HG03196 (cell line): ENCODE measurements around the gene SCNN1B.
"Not testable (repeated sequence)": the region's sequence is repeated elsewhere in the genome, so short reads cannot be mapped to it uniquely, and the experiment has no call there.

Experiments used
- ATAC-seq: cut with Tn5 transposase; IDR thresholded peaks from one replicate; pipeline ENCODE4 v1.9.1; 2021; ENCODE audit not compliant: unreplicated experiment

The SCNN1B gene

GRCh38 chr16:23353440-23353839, 51.3 kb downstream of the SCNN1B start:
- no peak for ATAC-seq

- ATAC-seq: no peak
Measured at GRCh38 chr16:23354246-23354645, 52.1 kb downstream of the SCNN1B start.

- ATAC-seq: no peak
Measured at GRCh38 chr16:23355106-23355670, 53.1 kb downstream of the SCNN1B start.

- ATAC-seq: no peak
Measured at GRCh38 chr16:23356941-23357340, 54.8 kb downstream of the SCNN1B start.

- ATAC-seq: no peak
Measured at GRCh38 chr16:23357761-23358290, 55.7 kb downstream of the SCNN1B start.

GRCh38 chr16:23359092-23359760, 57.1 kb downstream of the SCNN1B start:
- ATAC-seq: no peak

- ATAC-seq: no peak
Measured at GRCh38 chr16:23362460-23363317, 60.6 kb downstream of the SCNN1B start.

GRCh38 chr16:23365602-23366240, 63.6 kb downstream of the SCNN1B start:
- no peak for ATAC-seq

GRCh38 chr16:23366341-23366740, 64.2 kb downstream of the SCNN1B start:
- ATAC-seq: not testable (repeated sequence)

- ATAC-seq: no peak
Measured at GRCh38 chr16:23367564-23367963, 65.5 kb downstream of the SCNN1B start.

- ATAC-seq: no peak
Measured at GRCh38 chr16:23367988-23368387, 65.9 kb downstream of the SCNN1B start.

GRCh38 chr16:23368469-23368868, 66.4 kb downstream of the SCNN1B start:
- no peak for ATAC-seq

GRCh38 chr16:23369416-23369815, 67.3 kb downstream of the SCNN1B start:
- ATAC-seq: no peak

GRCh38 chr16:23371368-23371767, 69.3 kb downstream of the SCNN1B start:
- no peak for ATAC-seq

- no peak for ATAC-seq
Measured at GRCh38 chr16:23373436-23374219, 71.5 kb downstream of the SCNN1B start.

- no peak for ATAC-seq
Measured at GRCh38 chr16:23374721-23375510, 72.8 kb downstream of the SCNN1B start.

GRCh38 chr16:23375643-23376042, 73.5 kb downstream of the SCNN1B start:
- ATAC-seq: no peak

- no peak for ATAC-seq
Measured at GRCh38 chr16:23377071-23377931, 75.2 kb downstream of the SCNN1B start.

GRCh38 chr16:23378256-23378655, 76.2 kb downstream of the SCNN1B start:
- no peak for ATAC-seq
